Adrenal gland (tissue), 12 donors: Measurements from ENCODE around the gene GRID2IP. TPM values are rescaled to one million over a fixed set of nuclear protein-coding genes. Genes with fewer than 3 reads are reported as not detected.
A peak's percentile ranks its signal among the peaks of the same experiment; 100 is the strongest.
"Not testable (repeated sequence)": the region's sequence is repeated elsewhere in the genome, so short reads cannot be mapped to it uniquely, and the experiment has no call there.

Experiments
- DNase-seq, 7 donors: peaks; one replicate each; pipeline ENCODE4 v3.0.0-alpha.2; 2019 to 2020
- H3K27ac ChIP-seq, 5 donors: fragments of 200-600 bp; sonication (generic) in 4 of 5; 1 replicate in 3 of 5; 2 replicates in 2 of 5; pipeline versions ENCODE4 v1.5.1 to v1.8.0; 2016 to 2020; ENCODE audit warnings: mild to moderate bottlenecking in 1 of 5
- H3K27me3 ChIP-seq: fragments of 200-600 bp; 2 replicates; pipeline ENCODE4 v1.8.0; 2021
- H3K36me3 ChIP-seq, 2 donors: fragments of 200-600 bp; replicated peaks in 1 of 2; 1 replicate in 1 of 2; 2 replicates in 1 of 2; pipeline versions ENCODE4 v1.5.1 to v1.8.0; 2018 to 2022
- H3K4me1 ChIP-seq, 2 donors: fragments of 200-600 bp; replicated peaks in 1 of 2; 1 replicate in 1 of 2; 2 replicates in 1 of 2; pipeline versions ENCODE4 v1.5.1 to v1.8.0; 2018 to 2021
- H3K4me3 ChIP-seq, 4 donors: fragments of 200-600 bp; sonication (generic) in 3 of 4; one replicate each; pipeline ENCODE4 v1.5.1; 2016 to 2018
- H3K9me3 ChIP-seq, 3 donors: fragments of 200-600 bp; sonication (generic) in 1 of 3; replicated peaks in 1 of 3; 1 replicate in 2 of 3; 2 replicates in 1 of 3; pipeline versions ENCODE4 v1.5.1 to v1.8.0; 2016 to 2021
- CTCF ChIP-seq, 6 experiments: fragments of 450-650 bp in 4 of 6; fragments of 200-600 bp in 2 of 6; sonication (generic) in 1 of 6; IDR thresholded peaks; 1 replicate in 5 of 6; 2 replicates in 1 of 6; pipeline versions ENCODE4 v1.5.1 to v1.8.0; 2016 to 2021; ENCODE audit warnings: antibody characterized with exemption in 6 of 6, mild to moderate bottlenecking in 2 of 6, moderate library complexity in 1 of 6
- POLR2A ChIP-seq, 2 donors: fragments of 450-650 bp; IDR thresholded peaks; one replicate each; pipeline ENCODE4 v1.6.1; 2017; ENCODE audit warnings: antibody characterized with exemption in 2 of 2, mild to moderate bottlenecking in 2 of 2, moderate library complexity in 1 of 2
- WGBS, 4 donors: extraction: QIAGEN DNeasy Blood & Tissue Kit in 2 of 4; methylation state at CpG; one replicate each; pipeline versions ENCODE4 v1.1.5 to v1.1.7; 2013 to 2017; 5-methylcytosine and 5-hydroxymethylcytosine counted together
- intact Hi-C, 2 donors: fragments of 100-400 bp; cut with DNase I; formaldehyde crosslinking; loops; one replicate each; pipeline versions ENCODE4 v1.14.1 to v1.15.0; 2022 to 2023
- polyA plus RNA-seq, 3 donors: library from polyadenylated mRNA; stranded (reverse); fragments of 200-250 nt in 2 of 3; fragments of 350-450 nt in 1 of 3; fragmentation: Illumina TruSeq in 1 of 3; extraction: RNeasy Lipid Tissue Mini Kit (QIAGEN cat#74804) in 1 of 3; gene quantifications; one replicate each; pipeline ENCODE4 v1.2.3, GENCODE V29; 2013 to 2014
- total RNA-seq, 9 donors: library from RNA; depleted of rRNA in 4 of 9; stranded (reverse); fragments of >200 nt in 4 of 9; fragments of 120-200 nt in 1 of 9; fragmentation: NEBNext Ultra II Directional in 1 of 9; extraction: Animal tissue kit (Norgen Biotek cat#: 25700) in 1 of 9; gene quantifications; one replicate each; pipeline versions ENCODE4 v1.1.0 to v1.2.4, GENCODE V29; 2013 to 2023
- donor health status: healthy with polysubstance abuse.
- donor health status: Bipolar disorder and iron deficiency.
- donor health status: DM: yes; HTN: yes; CAD: no.
- donor health status: DM: no; HTN: no; CAD: no.
- donor health status: DM: no; HTN: no; CAD: no.
- donor health status: DM: yes; HTN: yes; CAD: no.

The GRID2IP gene
- total and polyA plus RNA-seq, 12 donors: 0.11 to 1.8 (median 0.91) TPM; not detected in 1

- intact Hi-C loops: no loop called here
- Histone ChIP-seq H3K9me3 (no peaks in the 10 kb centered on the region), H3K4me1 (peaks cover 0 to 15% of the 10 kb centered on the region in 2 donors), H3K27me3 (no peaks in the 10 kb centered on the region), H3K27ac (peak within 1 kb of the TSS; percentile 63 to 97 (median 85)), H3K36me3 (peaks cover 0 to 56% of the 10 kb centered on the region in 2 donors), H3K4me3 (peak within 1 kb of the TSS; percentile 57 to 100 (median 74))
- DNase-seq: peak; percentile 70 to 84 (median 80)
- TF ChIP-seq POLR2A (IDR thresholded peaks at IDR 0.05): peak; percentile 80 to 88
- peak in 4 of 6 experiments; percentile 8 to 99 (median 92) for TF ChIP-seq CTCF (IDR thresholded peaks at IDR 0.05)
- WGBS, 4 donors: 0 to 1% (median 0%) methylated on average over 3 to 107 of the region's 107 CpGs
Measured at GRCh38 chr7:6589829-6590644, 38.8 kb upstream of the GRID2IP start, which contains the start of gene INTS15. TSS of gene INTS15 (plus strand) at chr7:6590021. CDS start at chr7:6590284, 263 bp downstream.

GRCh38 chr7:6589151-6589828 is 38.0 kb upstream of the GRID2IP start:
- intact Hi-C loops: no loop called here
- Histone ChIP-seq H3K9me3 (no peaks in the 10 kb centered on the region), H3K4me1 (peaks cover 0 to 15% of the 10 kb centered on the region in 2 donors), H3K27me3 (no peaks in the 10 kb centered on the region), H3K36me3 (peaks cover 0 to 56% of the 10 kb centered on the region in 2 donors), H3K4me3 (peak overlapping the region in 1 of 4 donors; percentile 100), H3K27ac (peak overlapping the region in 2 of 5 donors; percentile 81 to 97)
- 42 to 97% (median 60%) methylated on average over 6 to 22 of the region's 22 CpGs for WGBS, 4 donors
- no peak for DNase-seq
- TF ChIP-seq CTCF (IDR thresholded peaks at IDR 0.05): no peak
- no peak for TF ChIP-seq POLR2A (IDR thresholded peaks at IDR 0.05)

- Histone ChIP-seq H3K9me3 (no peaks in the 10 kb centered on the region), H3K27ac (no peak overlapping the region), H3K27me3 (no peaks in the 10 kb centered on the region), H3K36me3 (peaks cover 0 to 55% of the 10 kb centered on the region in 2 donors), H3K4me3 (no peak overlapping the region), H3K4me1 (peaks cover 0 to 15% of the 10 kb centered on the region in 2 donors)
- TF ChIP-seq POLR2A (IDR thresholded peaks at IDR 0.05) (no peak), CTCF (IDR thresholded peaks at IDR 0.05) (no peak)
- intact Hi-C loops: no loop called here
- 85 to 94% (median 90%) methylated on average over 9 of the region's 9 CpGs for WGBS, 4 donors
- DNase-seq: no peak
Measured at GRCh38 chr7:6588566-6588965, 37.3 kb upstream of the GRID2IP start.

GRCh38 chr7:6585746-6586432 is 34.6 kb upstream of the GRID2IP start:
- peaks cover 0 to 59% of the 10 kb centered on the region in 2 donors for H3K36me3 ChIP-seq
- H3K27me3 ChIP-seq, H3K27ac ChIP-seq, H3K4me1 ChIP-seq, H3K4me3 ChIP-seq, H3K9me3 ChIP-seq, DNase-seq, intact Hi-C loops: not testable (repeated sequence)
- WGBS, 4 donors: 91 to 96% (median 91%) methylated on average over 8 of the region's 8 CpGs
